GM19035 (cell line): ENCODE data around the gene TMEM150C.

Experiments
- ATAC-seq: cut with Tn5 transposase; IDR thresholded peaks from one replicate; pipeline ENCODE4 v1.9.1; 2021; ENCODE audit not compliant: unreplicated experiment

TMEM150C gene

DNA sequence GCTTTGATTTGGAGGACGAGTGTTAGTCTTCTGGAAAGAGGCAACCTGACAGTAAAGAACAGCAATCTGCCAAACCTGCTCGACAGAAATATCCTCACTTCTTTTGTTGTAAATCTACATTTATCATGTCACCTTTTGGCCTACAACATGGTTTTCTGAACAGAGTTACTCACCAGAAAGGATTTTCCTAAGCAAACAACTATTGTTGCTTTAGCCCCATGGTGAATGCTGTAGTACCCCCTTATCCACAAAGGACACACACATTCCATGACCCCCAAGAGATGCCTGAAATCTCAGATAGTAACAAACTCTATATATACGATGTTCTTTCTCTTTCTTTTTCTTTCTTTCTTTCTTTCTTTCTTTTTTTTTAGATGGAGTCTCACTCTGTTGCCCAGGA, 42.7 kb downstream of the TMEM150C start:
- ATAC-seq: no peak

DNA sequence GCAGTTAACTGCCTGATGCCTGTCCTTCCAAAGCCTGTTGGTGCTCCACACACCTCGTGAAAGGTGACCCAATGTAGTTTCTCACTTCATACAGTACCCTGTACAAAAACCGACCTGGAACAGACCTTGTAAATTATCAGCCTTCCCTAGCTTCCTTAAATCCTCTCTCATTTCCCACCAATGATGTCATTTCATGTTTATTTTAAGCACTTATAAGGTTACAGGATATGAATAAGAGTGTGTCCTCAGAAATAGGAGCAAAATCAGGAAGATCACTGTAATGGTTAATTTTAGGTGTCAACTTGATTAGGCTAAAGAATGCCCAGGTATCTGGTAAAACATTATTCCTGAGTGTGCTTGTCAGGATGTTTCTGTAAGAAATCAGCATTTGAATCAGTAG, 44.7 kb downstream of the TMEM150C start:
- ATAC-seq: no peak

DNA sequence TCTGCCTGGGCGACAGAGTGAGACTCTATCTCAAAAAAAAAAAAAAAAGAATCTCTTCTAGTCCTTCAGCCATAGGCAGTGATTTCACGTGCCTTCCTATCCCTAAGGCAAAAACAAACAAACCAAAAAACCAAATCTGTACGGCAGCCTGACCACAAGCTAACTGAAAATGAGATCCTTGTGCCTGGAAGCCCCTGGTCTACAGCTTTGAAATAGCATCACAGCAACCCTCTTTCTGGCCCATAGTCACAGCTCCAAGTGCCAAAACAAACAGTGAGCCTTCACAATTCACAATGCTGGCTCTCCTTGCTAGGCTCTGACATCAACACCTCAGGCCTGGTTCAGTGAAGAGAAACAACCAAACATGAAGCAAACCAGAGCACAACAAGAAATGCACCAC, 46.1 kb downstream of the TMEM150C start:
- no peak for ATAC-seq

DNA sequence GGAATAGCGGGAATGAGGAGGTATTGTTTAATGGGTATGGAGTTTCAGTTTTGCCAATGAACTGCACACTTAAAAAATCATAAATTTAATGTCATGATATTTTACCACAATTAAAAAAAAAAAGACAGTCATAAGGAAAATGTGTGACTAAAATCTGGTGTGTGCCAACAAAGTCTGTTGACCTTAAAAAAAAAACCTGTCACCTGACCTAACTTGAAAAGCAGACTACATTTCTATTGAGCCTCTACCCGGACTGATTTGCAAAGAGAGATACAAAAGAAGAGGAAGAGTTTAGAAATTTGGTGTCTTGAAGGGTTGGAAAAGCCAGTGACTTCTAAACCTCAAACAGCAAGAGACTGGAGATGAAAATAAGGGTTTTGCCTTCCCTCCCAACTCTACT, 48.4 kb downstream of the TMEM150C start:
- no peak for ATAC-seq

DNA sequence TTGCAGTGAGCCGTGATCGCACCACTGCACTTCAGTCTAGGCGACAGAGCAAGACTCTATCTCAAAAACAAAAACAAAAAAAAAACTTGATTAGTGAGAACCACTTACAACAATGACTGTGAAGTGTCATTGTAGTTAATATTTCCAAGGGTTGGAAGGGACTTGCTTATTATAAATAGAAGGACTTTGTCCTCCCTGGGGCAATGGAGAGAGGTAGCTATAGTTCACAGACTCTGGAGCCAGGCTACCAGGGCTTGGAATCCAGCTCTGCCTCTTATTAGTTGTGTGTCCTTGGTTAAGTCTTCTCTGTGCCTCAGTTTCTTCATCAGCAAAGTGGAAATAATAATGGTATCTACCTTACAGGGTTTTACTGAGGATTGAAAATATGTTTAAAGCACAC, 51.6 kb downstream of the TMEM150C start:
- no peak for ATAC-seq

DNA sequence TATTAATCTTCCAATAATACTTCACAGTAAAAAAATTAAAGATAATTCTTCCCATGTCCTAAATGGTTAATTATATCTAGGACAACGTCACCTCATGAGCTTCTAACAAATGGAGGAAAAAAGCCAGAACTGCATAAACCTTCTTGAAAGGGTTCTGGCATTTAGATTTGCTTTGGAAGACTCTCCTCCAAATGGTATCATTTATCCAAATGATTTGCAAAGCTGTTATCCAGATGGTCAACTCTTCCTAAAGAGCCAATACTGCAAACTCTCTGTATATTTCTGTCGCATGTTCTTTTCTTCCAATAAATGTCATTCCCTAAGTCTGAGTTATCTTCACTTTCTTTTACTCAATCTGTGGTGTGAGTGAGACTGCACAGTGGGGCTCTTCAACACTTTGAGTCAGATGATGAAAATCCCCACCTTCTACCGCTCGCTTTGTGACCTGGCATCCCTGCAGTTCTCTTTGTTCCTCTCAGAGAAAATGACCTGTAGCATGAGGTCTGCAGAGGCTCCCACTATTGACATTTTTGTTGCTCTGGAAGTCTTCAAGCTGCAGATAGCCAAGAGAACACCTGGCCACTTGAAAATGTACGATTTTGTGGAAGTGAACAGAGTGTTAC, 52.9 kb downstream of the TMEM150C start:
- no peak for ATAC-seq

DNA sequence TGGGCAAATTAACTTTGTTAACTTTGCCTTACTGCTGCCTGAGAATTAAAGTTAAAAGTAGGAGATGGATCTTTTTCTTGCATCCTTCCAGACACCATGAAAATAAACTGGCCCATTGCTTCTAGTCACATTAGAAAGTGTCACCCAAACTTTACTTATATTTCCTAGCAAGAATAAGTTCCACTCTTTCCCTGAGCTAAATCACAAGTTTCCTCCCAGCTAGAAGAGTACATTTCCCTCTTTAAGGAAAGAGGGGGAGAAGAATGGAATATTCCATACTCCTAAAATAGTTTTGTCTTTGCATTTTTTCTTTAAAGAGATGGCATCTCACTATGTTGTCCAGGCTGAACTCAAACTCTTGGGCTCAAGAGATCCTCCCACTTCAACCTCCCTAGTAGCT, 53.8 kb downstream of the TMEM150C start:
- no peak for ATAC-seq

DNA sequence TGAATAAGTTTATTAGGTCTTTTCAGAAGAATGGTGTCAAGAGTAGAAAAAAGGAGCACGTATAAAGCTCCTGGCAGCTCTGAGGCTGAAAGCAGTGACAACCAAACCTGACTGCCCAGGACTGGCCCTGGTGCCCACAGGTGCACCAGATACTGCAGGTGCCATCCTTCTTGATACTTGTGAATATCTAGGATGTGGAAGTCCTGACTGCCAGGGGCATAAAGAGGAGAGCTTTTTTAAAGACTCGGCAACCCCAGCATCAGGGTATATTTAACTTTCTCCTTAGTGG, 60.7 kb downstream of the TMEM150C start:
- no peak for ATAC-seq

DNA sequence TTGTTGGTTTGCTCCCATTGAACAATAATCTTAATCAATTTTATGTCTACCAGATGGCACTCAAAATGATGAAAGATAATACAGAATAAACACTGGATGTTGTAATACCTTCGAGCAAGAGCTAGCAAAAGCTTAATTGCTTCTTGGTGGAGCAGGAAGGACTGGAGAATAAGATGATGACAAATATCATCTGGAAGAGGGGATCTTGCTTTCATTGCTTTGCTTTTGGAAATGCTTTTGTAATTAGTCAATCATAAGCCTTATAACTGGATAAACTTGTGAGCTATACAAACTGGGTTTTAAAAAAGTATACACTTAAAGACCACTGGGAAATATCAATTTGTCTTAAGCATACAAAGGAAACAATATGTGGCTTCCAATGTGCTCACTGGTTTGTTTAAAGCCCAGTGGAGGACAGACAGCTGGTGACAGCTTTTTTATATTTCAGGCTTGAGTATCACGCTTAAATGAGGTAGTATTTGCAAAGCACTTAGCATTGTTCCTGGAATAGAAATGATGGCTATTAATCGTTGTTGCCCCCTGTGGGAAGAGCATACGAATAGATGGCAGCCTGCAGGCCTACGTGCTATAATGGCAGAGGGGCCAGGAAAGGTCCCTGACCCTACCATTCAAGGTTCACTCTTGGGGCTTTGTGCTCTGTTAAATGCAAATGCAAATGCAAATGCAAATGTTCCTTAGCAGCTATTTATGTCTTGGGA, 61.2 kb downstream of the TMEM150C start:
- no peak for ATAC-seq

DNA sequence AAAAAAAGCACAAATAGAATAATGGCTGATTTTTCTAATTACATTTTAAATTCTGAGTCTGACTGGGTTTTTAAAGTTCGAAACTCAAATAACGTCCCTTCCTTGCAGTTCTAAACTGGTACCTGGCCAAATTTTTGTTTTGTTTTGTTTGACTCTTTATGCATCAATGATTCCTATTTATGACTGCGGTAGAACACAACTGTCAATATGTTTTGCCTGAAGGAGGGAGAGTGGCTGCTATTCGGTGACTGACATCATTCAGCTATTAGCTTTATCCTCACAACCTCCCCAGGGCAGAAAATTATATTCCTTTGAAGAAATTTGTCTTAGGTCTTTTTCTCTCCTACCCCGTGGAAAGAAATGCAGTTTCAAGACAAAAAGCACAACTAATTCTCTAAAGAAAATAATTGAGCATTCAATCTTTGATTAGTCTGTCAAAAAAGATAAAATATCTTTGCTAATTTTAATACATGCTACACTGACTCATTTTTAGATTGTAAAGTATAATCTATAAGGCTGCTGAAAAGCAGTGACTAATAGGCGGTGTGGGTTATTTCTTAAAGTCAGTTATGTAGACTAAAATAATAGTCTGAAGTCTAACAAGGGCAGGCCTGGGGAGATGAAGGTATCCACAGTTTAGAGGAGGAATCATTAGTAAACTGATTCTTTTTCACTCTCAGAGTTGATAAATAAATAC, 61.9 kb downstream of the TMEM150C start:
- no peak for ATAC-seq

DNA sequence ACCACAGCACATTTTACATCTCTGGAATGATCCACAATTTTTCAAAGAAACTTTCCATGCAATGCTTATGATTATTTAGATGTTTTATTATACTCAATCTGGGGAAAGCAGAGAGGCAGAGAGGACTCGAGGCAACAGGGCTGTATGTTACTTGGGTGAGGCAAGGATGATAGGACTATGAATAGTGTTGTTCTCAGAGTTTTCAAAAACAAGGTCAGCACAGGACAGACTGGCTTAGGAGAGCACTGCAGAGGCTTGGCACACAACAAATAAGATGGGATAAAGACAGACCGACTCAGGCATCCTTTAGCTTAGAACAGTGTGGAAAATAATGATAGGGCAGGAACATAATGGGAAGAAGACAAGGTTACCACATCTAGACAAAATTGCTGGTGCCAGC, 65.4 kb downstream of the TMEM150C start:
- ATAC-seq: no peak

DNA sequence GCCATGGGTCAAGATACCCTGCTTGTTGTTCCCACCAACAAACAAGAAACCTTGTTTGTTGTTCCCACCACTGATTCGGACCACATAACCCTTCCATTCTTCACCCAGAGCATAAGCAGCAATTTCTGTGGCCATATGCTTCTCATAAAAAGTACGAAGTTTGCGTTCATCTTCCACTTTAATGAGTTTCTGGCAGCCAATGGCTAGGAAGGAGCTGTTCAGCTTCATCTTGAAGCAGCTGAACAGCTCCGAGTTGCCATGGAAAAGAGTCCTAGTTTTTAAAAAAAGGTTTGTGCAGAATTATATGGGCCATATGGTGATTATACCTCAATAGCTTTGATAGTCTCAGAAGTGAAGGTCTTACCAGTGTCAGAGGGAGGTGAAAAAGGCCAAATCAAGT, 66.1 kb downstream of the TMEM150C start:
- ATAC-seq: no peak

DNA sequence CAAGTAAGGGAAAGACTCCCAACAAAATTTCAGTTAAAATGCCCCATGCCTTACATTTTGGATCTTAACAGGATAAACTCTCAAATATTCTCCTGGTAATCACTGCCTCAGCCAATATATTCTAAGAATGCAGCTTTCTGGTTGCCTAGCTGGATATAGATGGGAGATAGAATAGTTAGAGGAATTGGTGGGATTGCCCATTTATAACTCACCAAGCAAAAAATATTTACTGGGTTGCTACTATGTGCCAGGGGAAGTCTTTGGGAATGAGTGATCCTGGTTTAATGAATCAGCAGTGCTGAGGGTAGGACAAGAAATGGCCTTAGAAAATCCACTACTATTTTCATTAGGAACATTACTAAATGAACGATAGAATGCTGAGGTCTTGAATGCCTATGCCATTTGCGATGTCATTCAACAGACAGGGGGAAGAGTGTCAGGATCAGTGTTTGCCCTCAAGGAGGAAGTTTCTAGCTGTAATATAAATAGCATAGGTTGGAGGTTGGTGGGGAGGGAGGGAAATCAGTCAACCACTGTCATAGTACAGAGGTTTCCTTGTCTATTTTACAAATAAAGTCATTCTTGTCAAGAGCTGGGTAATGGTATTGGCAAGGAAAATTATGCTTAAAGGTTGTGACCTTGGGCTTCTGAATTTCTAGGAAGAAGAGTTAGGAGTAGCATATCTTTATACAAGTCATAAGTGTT, 67.9 kb downstream of the TMEM150C start:
- ATAC-seq: no peak

DNA sequence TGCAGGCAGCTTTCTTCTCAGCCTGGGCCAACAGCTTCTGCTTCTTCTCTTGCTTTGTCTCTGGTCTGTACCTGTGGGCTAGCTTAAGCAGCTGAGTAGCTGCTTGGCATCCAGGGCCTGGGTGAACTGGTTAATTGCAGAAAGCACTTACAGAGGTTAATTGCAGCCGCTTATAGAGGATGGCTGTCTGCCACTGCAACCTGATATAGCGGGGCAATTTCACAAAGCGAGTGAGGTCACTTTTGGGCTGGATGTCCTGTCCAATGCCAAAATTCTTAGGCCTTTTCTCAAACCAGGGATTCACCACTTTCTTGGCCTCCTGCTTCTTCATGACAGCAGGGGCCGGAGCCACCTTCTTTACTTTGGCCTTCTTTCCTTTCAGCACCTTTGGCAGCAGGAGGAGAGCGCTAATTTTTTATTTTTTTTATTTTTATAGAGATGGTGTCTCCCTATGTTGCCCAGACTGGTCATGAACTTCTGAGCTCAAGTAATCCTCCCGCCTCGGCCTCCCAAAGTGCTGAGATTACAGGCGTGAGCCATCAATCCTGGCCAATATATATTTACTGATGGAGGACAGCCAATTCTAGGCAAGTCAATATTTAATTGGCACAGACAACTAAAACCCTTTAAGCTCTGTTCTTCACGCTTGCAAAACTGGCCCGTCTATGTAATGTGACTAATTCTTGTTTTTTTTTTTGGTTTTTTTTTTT, 70.4 kb downstream of the TMEM150C start:
- ATAC-seq: no peak

DNA sequence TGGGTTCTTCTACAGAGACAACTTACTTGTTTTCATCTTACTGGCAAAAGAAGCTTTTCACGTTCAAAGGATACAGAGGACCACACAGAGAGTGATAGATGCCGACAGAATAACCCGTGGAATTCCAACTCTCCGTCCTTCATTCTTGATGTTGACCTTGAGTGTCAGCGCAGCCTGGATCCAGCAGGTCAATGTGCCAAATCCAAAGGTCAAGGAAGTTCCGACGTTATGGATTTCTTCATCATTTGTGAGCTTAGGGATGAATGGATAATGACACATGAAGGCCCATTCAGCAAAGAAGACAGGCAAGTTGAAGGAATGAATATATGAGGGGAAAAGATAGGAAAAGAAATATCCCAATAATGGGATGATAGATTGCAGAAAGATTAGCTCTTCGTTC, 71.8 kb downstream of the TMEM150C start:
- ATAC-seq: no peak

DNA sequence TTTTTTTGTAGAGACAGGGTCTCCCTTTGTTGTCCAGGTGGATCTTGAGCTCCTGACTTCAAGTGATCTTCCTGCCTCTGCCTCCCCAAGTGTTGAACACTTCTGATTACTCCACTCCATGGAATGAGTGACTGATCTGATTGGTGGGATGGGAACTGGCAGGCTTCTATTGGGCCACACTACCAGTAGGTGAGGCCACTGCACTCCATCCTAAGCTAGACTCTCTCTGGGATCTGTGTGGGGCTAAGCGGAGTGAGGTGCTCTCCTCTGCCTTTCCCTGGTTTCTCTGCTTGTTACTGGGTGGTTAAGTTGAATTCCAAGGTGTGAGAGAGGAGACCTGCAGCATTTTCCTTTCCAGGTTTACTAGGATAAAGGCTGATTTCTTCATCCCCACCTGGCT, 72.7 kb downstream of the TMEM150C start:
- ATAC-seq: no peak

DNA sequence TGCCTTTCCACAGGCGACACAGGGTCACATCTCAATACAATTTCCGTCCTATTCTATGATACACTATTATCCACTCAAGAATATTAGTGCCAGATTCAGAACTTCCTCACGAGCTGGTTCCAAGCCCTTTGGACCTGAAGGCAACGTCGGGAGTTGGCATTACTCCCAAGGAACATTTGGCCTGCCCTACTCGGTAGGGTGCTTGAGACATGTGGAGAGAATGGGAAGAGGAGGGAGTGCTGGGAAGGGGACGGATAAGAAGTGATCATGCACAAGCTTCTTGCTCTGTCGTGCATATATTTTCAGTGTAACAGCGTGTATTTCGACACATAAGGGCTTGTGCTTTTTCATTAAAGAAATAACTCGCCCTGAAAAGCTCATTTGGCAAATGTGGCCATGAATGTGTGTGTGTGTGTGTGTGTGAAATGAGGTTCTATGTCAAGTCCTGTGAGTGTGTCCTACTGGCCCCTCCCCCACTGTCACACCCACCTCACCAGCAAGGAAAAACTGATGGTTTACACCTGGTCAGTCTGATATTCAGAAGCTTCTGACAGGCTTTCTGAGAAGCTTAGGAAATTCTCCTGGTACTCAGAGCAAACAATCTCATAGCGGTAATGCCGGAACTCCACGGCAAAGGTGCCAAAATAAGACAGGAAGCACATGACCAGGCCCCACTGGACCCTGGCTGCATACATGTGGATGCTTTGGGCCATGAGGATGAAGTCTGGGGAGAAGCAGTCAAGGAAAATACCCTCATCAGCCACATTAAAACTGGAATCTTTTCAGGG, 76.6 kb downstream of the TMEM150C start:
- no peak for ATAC-seq

DNA sequence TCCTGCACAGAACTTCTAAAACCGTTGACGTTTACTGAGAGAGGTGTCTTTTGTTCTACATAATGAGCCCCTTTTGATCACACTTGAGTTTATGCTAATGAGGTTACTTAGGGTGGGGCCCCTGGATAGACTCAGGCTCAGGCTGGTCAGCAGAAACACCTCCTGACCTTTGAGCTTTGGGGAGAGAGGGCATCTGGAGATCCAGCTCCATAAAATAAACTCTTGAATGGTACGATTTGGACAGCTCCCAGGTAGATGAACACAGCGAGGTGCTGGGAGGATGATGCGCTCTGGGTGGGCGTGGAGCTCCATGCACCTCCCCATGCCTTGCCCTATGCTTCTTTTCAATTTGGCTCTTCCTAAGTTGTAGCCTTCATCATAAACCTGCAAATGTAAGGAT, 79.4 kb downstream of the TMEM150C start:
- ATAC-seq: no peak

DNA sequence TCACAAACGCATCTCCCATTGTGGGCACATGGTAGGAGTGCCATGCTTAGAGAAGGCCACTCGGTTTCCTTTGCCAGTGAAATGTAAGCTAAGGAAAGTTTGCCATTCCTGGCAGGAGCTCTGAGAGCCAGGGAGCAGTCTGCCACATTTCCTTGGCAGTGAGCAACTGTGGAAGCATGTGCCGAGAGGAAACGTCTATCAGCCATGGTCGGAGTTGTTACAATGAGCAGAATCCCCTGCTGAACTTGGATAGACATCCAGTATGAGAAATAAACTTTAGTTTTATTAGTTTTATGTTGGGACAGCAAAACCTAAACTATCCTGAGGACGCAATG, 80.3 kb downstream of the TMEM150C start:
- no peak for ATAC-seq

DNA sequence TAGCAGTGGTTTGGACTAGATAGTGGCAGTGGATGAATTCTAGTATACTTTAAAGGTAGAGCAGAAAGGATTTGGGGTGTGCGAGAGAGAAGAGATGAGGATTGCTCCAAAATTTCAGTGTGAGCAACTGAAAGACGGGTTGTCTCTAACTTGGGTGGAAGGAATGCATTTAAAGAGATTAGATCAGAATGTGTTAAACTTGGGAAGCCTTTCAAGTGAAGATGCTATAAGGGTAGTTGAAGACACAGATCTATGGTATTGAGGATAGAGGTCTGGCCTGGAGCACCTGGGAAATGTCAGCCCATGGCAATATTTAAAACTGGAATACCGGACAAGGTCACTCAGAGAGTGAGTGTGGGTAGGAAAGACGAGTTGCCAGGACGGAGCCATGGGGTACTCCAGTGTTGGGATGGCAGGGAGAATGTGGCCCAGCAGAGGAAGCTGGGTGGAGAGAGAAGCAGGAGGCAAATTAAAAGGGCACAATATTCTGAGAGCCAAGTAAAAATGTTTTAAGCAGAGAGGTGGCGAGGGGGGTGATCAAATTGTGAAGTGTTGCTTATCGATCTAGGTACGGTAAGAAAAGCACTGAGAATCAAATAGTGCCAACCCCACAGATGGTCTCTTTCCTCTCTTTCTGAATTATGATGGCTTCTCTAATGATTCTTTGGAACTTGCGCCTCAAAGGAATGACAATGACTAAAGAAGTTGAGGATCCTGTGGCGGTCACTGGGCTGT, 80.8 kb downstream of the TMEM150C start:
- no peak for ATAC-seq
